GM18951 (cell line): ENCODE results near the gene CTSE.

Source experiments
- POLR2A ChIP-seq: IDR thresholded peaks from 4 replicates; pipeline ENCODE4 v1.6.1; 2011; ENCODE audit warnings: mild to moderate bottlenecking; ENCODE audit not compliant: insufficient read length, insufficient read depth; ENCODE audit errors: extremely low read depth
- in situ Hi-C: fragments of 300-500 bp; cut with MboI; formaldehyde crosslinking; loops from one replicate; pipeline ENCODE4 v1.12.0; 2022; ENCODE audit warnings: low sequenced_read_pairs, mixed read lengths, inconsistent platforms; ENCODE audit not compliant: unreplicated experiment

CTSE gene

DNA sequence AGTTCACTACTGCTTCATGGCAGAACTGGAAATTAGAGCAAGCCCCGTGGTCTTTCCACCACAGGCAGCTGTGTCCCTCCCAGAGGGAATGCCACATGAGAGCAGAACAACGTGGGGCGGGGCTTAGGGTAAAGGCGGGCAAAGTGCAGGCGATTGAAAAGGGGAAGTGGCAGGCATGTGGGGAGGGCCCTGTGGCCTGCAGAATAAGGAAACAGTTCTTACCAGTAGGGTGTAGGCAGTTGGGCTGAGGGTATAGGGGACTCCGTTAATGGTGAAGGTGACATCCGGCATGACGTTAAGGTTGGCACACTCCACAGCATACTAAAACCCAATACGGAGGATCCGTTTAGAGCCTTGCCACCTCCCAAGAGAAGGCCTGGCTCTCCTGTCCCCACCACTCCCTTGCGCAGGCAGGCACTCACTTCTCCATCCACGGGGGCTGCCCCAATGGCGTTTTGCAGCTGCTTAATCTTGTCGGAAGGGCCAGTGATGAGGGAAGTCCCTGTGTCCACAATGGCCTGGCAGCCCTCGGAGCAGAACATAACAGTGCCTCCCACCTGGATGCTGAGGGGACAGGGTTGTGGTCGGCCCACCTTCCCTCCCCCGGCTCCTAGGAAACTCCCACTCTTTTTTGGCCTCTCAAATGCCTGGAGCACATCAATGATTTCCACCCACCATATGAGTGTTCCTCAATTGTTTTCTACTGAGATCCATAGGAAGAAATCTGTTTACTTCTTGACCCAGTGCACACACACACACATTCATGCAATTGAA lies 11.4 kb downstream of the CTSE start:
- in situ Hi-C loops, result no loop called here
- no peak for TF ChIP-seq POLR2A

DNA sequence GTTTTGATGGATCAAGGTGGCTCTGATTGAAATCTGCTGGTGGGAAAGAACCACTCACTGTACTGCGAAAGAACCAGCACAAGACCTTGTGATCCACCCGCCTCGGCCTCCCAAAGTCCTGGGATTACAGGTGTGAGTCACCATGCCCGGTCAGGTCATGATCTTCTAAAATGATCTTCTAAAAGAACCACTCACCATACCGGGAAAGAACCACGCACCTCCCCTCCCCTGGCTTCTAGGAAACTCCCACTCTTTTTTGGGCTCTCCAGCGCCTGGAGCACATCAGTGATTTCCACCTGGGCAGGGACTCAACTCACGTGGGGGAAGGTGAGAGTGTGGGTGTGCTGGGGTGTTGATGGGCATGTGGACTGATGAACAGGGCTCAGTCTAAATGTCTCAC lies 12.6 kb downstream of the CTSE start:
- in situ Hi-C loops, result no loop called here
- TF ChIP-seq POLR2A, result no peak

DNA sequence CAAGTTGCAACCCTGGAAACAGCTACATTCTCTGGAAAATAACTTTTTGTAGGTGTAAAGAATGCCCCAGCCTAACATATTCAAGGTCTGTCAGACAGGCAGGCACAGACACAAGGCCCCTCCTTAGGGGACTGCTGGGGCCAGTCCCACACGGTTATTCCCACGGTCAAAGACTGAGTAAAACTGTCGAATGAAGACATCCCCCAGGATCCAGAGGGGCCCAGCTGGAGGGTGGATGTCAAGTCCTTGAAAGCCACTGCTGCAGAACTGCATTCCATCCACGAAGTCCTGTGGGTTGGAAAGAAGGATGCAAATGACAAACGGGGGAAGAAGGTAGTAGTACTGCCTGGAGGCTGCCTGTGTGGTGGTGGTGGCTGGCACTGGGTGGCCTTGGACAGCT lies 13.6 kb downstream of the CTSE start:
- TF ChIP-seq POLR2A, result no peak
- in situ Hi-C loops, result no loop called here

DNA sequence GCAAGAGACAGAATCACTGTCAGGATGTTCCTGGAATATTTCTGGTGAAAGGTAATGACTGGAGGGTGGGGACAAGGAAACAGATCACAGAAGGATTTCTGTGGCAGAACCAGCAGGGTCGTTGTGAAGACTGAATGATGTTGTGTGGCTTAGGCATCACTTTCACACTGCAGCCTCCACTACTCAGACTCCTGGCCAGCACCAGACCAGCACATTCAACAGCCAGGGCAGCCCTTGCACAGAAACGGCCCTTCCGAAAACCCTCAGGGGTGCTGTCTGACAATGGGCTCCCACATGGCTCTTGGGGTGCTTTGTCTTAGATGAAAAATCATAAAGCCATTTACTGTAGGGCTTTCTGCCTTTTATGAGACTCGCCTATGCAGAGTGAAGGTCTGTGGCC lies 16.7 kb downstream of the CTSE start:
- no peak for TF ChIP-seq POLR2A
- in situ Hi-C loops, result no loop called here

DNA sequence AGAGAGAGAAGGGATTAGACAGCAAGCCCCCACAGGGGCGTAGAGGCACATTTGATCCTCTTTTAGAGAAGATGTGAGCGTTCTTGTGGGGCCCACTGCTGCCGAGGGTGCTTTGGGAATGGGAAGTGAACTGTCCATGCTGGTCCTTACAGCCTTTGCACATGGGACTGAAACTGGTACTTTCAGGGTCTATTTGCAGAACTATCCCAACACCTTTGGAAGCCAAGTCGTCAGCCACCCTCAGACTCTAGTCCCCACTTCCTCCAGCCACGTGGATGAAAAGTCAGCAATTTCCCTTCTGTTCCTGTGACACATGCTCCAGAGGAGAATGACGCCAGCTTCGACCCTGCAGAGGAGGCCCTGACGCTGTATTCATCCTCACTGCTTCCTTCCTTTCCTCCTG lies 17.9 kb downstream of the CTSE start:
- in situ Hi-C loops, result no loop called here
- no peak for TF ChIP-seq POLR2A

DNA sequence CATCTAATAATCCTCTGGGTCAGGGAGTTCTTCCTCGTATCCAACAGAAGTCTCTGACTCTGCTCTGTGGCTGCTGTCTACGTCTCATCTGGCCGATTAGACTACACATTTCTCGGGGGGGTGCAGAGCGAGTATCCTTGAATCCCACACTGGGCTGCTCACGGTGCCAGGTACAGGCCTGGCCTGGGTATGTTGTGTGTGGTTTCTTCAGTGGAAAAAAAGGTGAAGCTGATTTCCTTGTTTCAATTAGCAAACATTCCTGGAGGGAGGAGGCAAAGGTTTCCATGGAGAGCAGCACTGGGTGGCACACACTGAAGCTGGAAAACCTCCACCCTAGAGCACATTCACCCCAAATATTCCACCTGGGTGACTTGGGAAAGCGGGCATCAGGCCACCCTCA lies 18.5 kb downstream of the CTSE start:
- in situ Hi-C loops, result no loop called here
- TF ChIP-seq POLR2A, result no peak

DNA sequence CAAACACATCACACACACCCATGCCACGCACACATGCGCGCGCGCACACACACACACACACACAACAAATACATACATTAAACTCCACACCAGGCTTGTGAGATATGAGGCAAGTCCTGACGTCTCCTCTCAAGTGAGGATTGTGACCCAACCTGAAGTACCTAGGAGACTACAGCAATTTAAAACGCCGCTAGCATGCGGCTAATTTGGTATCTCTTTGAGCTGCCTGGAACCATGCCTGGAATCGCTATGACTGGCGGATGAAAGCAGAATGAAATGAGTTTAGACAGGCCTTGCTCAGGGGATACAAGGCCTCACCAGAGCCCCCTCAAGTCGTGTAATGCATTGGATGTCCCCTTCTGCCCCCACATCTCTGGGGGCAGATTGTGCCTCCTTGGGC lies 18.9 kb downstream of the CTSE start:
- in situ Hi-C loops, result no loop called here

DNA sequence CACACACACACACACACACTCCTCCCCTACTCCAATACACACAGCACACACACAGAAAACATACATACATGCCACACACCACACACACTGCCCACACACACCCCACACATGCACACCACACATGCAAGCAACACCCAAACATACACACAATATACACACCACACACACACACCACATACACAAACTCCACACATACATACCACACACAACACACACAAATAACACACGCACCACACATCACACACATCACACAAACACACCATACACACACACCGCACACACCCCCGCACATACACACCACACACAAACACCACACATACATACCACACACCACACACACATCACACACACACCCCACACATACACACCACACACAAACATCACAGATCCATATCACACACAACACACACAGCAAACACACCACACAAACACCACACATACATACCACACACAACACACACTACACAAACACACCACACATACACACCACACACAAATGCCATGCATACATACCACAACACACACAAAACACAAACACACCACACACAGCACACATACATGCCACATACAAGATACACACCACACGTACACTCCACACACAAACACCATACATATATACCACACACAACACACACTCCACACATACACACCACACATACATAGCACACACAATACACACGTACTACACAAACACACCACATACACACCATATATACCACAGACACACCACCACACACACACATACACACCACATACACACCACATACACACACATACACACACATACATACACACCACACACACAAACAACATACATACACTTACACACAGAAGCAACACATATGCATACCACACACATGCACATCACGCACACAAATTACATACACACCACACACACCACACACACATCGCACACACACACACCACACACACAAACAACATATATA lies 19.6 kb downstream of the CTSE start:
- in situ Hi-C loops, result no loop called here

More for the DNA sequence above, 18.9 kb downstream of the CTSE start:
- TF ChIP-seq POLR2A, result no peak

DNA sequence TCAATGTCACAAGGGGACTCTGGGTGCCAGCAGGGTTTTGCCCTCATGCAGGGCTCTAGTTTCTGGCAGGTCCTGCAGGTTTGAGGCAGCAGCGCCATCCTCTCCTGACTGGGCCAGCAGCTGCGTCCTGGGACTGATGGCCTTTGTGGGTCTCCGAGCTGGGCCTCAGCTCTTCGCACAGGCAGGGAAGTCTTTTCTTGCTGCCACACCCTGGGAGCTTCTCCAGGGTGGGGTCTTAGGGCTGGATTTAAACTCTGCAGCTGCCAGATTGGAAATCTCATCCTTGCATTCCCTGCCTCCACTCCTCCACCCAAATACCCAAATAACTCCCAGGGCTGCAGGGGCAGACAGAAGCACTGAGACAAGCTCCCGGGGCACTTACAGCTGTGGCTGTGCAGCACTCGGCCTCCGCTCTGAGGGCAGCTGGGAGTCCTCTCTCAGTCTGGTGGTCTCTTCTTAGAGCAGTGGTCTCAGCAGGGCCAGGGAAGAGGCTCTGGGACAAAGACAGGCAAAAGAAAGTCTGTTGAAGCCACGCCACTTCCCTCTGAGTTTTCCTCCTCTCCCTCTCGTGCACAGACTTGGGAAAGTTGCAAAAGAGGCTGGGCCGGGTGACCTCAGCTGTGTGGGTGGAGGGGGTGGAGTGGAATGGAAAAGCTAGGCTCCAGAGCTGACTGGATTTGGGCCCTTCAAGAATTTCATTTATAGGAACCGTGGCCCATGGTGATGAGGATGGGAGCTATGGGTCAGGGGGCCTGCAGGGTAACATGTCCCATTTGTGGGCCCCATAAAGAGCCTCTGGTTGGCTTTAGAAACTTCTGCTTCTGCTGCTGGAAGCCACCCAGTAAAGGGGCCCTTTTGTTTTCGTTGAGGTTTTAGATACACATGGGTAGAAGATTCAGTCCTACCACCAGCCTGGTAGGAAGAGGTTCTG lies 20.6 kb downstream of the CTSE start, which contains the start of gene RAB7B:
Gene RAB7B, minus strand, starts transcription at position 525 of the 931 bp plus-strand sequence. CDS start 9,260 bp downstream, outside the sequence.
- in situ Hi-C loops, result no loop called here
- no peak for TF ChIP-seq POLR2A

More for the DNA sequence above, 19.6 kb downstream of the CTSE start:
- TF ChIP-seq POLR2A, result no peak

DNA sequence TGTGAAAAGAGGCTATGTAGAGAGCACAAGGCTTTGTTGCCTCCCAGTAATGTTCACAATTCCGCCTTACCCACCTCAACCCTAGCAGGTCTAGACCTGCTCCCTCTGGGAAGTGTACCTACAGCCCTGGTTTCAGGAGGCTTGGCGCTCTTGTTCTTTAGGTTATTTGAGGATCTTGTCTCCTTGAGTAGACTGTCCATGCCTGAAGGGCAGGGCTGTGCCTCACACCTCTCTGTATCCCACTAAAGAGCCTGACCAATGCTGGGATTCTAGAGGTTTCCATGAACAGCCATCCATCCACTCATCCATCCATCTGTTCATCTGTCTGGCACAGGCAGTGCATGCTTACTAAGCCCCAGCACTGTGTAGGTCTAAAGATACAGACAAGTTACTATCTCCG lies 21.5 kb downstream of the CTSE start:
- TF ChIP-seq POLR2A, result no peak
- in situ Hi-C loops, result no loop called here

DNA sequence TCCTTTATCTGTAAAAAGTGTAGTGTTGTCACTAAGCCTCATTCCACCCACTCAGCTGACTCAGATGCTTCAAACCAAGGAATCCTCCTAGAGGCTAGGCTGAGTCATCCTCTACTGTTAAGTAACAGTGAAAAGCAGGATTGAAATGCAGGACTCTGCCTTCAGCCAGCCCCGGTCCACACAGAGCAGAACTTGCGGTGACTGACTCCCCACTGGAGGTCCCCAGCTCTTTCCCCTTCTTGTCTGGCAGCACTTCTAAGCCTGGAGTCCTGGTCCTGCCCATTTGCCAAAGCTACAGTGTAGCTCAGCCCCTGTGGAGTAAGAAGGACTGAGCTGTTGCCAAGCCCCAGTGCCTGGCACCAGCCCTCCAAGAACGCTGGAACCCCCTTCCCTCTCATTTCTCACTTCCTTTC lies 22.2 kb downstream of the CTSE start:
- in situ Hi-C loops, result no loop called here
- no peak for TF ChIP-seq POLR2A

DNA sequence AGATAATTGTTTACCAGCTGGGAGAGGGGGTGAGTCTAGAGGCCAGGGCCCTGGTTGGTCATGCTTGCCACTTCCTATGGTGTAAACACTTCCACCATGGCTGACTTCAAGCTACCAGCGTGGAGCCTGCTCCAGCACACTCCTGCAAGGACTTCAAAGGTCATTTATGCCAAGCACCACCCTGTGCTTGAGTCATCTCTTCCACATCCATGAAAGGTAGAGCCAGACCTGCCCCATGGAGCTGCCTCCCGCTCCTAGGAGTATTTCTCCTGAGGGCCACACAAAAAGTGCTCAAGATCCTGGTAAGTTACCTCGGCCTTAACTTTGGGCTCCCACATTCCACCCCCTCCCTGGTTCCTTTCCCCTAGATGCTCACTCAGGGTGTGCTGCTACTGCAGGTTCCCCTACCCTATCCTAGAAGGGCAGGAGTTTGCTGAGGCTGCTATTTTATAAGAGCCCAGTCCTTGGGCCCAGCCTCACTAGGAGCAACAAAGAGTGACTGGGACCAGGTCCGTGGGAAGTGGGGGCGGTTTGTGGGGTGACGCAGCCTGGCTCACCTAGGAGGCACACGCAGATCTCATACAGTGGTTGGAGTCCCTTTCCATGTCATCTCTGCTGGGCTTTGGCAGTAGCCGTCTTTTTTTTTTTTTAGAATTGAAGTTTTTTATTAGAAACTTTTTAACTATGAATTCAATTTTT lies 22.9 kb downstream of the CTSE start:
- in situ Hi-C loops, result no loop called here

More for the DNA sequence above, 22.9 kb downstream of the CTSE start:
- no peak for TF ChIP-seq POLR2A
